GM23338 (cell line): ENCODE data around the gene HEPACAM2. TPM values are rescaled to one million over a fixed set of nuclear protein-coding genes. Genes with fewer than 3 reads are reported as not detected.

Experiments
- ATAC-seq: fragments of 200-7000 bp; cut with Tn5 transposase; 3 replicates; pipeline ENCODE4 v1.9.1; 2020
- DNase-seq: peaks from one replicate; pipeline ENCODE4 v3.0.0-alpha.2; 2015; ENCODE audit warnings: low spot score
- H2AFZ ChIP-seq: fragments of 200-600 bp; sonication (generic); 2 replicates; pipeline ENCODE4 v1.8.0; 2016; ENCODE audit warnings: antibody characterized with exemption, mild to moderate bottlenecking, moderate library complexity
- H3F3A ChIP-seq: fragments of 200-600 bp; sonication (generic); replicated peaks from 2 replicates; pipeline ENCODE4 v1.8.0; 2017; ENCODE audit warnings: antibody characterized with exemption, mixed run types, low read depth
- H3K27ac ChIP-seq: fragments of 200-600 bp; sonication (generic); 2 replicates; pipeline ENCODE4 v1.6.1; 2016; ENCODE audit warnings: low read depth
- H3K27me3 ChIP-seq: fragments of 200-600 bp; sonication (generic); 2 replicates; pipeline ENCODE4 v1.8.0; 2016; ENCODE audit warnings: mild to moderate bottlenecking, mixed run types, moderate library complexity; ENCODE audit not compliant: insufficient read depth
- H3K36me3 ChIP-seq: fragments of 200-600 bp; sonication (generic); 2 replicates; pipeline ENCODE4 v1.8.0; 2016; ENCODE audit warnings: mild to moderate bottlenecking; ENCODE audit not compliant: insufficient read depth
- H3K4me1 ChIP-seq: fragments of 200-600 bp; sonication (generic); 2 replicates; pipeline ENCODE4 v1.8.0; 2016; ENCODE audit warnings: mild to moderate bottlenecking, moderate library complexity; ENCODE audit not compliant: insufficient read depth
- H3K4me2 ChIP-seq: fragments of 200-600 bp; sonication (generic); 2 replicates; pipeline ENCODE4 v1.7.1; 2017; ENCODE audit warnings: mixed run types
- H3K4me3 ChIP-seq: fragments of 200-600 bp; sonication (generic); 2 replicates; pipeline ENCODE4 v1.6.1; 2016; ENCODE audit warnings: mixed run types
- H3K79me2 ChIP-seq: fragments of 200-600 bp; sonication (generic); replicated peaks from 2 replicates; pipeline ENCODE4 v1.8.0; 2017; ENCODE audit warnings: mild to moderate bottlenecking; ENCODE audit not compliant: insufficient read depth
- H3K9me2 ChIP-seq: fragments of 200-600 bp; sonication (generic); 2 replicates; pipeline ENCODE4 v1.8.0; 2017; ENCODE audit not compliant: insufficient read depth
- H4K20me1 ChIP-seq: fragments of 200-600 bp; sonication (generic); replicated peaks from 2 replicates; pipeline ENCODE4 v1.8.0; 2017; ENCODE audit warnings: mild to moderate bottlenecking; ENCODE audit not compliant: insufficient read depth
- H3K27ac Mint-ChIP-seq: 2 replicates; pipeline ENCODE4 v1.8.0; 2020; ENCODE audit warnings: inconsistent platforms, mild to moderate bottlenecking, moderate library complexity, mixed read lengths
- H3K27me3 Mint-ChIP-seq: 3 replicates; pipeline ENCODE4 v1.8.0; 2022; ENCODE audit warnings: low read depth, mild to moderate bottlenecking, moderate library complexity, mixed read lengths, inconsistent platforms; ENCODE audit not compliant: insufficient read depth, poor library complexity
- H3K36me3 Mint-ChIP-seq: 3 replicates; pipeline ENCODE4 v1.8.0; 2021; ENCODE audit warnings: low read depth, mild to moderate bottlenecking, inconsistent platforms, moderate library complexity, mixed read lengths
- H3K4me1 Mint-ChIP-seq: 3 replicates; pipeline ENCODE4 v1.8.0; 2020; ENCODE audit warnings: mild to moderate bottlenecking, inconsistent platforms, mixed read lengths
- H3K4me3 Mint-ChIP-seq: 3 replicates; pipeline ENCODE4 v1.8.0; 2021; ENCODE audit warnings: moderate library complexity, mild to moderate bottlenecking, inconsistent platforms, mixed read lengths
- H3K9me3 Mint-ChIP-seq: 3 replicates; pipeline ENCODE4 v1.8.0; 2020; ENCODE audit warnings: moderate library complexity, mild to moderate bottlenecking, inconsistent platforms, mixed read lengths
- CREB1 ChIP-seq: fragments of 250-450 bp; sonication (Bioruptor Pico); IDR thresholded peaks from 2 replicates; pipeline ENCODE4 v1.5.0; 2020; ENCODE audit warnings: low read depth, mild to moderate bottlenecking, moderate library complexity
- EZH2 ChIP-seq: fragments of 200-600 bp; sonication (generic); IDR thresholded peaks from one replicate; pipeline ENCODE4 v1.8.0; 2017; ENCODE audit warnings: antibody characterized with exemption, mild to moderate bottlenecking, low read depth; ENCODE audit not compliant: unreplicated experiment
- EZH2phosphoT487 ChIP-seq: fragments of 200-600 bp; sonication (generic); IDR thresholded peaks from one replicate; pipeline ENCODE4 v1.8.1; 2018; ENCODE audit warnings: antibody characterized with exemption; ENCODE audit not compliant: unreplicated experiment
- JUNB ChIP-seq: IDR thresholded peaks from one replicate; pipeline ENCODE4 v1.6.1; 2016; ENCODE audit warnings: antibody characterized with exemption; ENCODE audit not compliant: unreplicated experiment
- POLR2AphosphoS5 ChIP-seq: IDR thresholded peaks from 2 replicates; pipeline ENCODE4 v1.6.1; 2016; ENCODE audit warnings: antibody characterized with exemption, low read depth
- STAT1 ChIP-seq: IDR thresholded peaks from one replicate; pipeline ENCODE4 v1.6.1; 2016; ENCODE audit warnings: antibody characterized with exemption; ENCODE audit not compliant: unreplicated experiment
- ZNF331 ChIP-seq: fragments of 250-450 bp; sonication (Bioruptor Pico); IDR thresholded peaks from 2 replicates; pipeline ENCODE4 v1.5.0; 2020; ENCODE audit warnings: low read depth, mild to moderate bottlenecking, moderate library complexity
- polyA plus RNA-seq: library from polyadenylated mRNA; unstranded; fragments of >200 nt; fragmentation: Nextera tagmentation; extraction: Ambion mirVana; gene quantifications from 2 replicates; pipeline ENCODE4 v1.2.1, GENCODE V29; 2016
- total RNA-seq: library from RNA; depleted of rRNA; stranded (reverse); fragments of >200 nt; shearing (Covaris generic); gene quantifications from 2 replicates; pipeline ENCODE4 v1.2.3, GENCODE V29; 2014
- TF ChIP-seq, protein P1 (sequence below): IDR thresholded peaks from one replicate; pipeline ENCODE4 v1.6.1; 2018; ENCODE audit warnings: antibody characterized with exemption; ENCODE audit not compliant: unreplicated experiment
- TF ChIP-seq, protein P2 (sequence below): fragments of 250-450 bp; sonication (Bioruptor Pico); IDR thresholded peaks from 2 replicates; pipeline ENCODE4 v1.5.0; 2020; ENCODE audit warnings: mild to moderate bottlenecking, moderate library complexity
- TF ChIP-seq, protein P3 (sequence below): IDR thresholded peaks from 2 replicates; pipeline ENCODE4 v1.6.1; 2016; ENCODE audit warnings: antibody characterized with exemption
- TF ChIP-seq, protein P4 (sequence below), 2 experiments: fragments of 200-600 bp in 1 of 2; sonication (generic) in 1 of 2; conservative IDR thresholded peaks; 2 replicates each; pipeline versions ENCODE4 v1.5.1 to v1.6.1; 2016 to 2017; ENCODE audit warnings: antibody characterized with exemption in 2 of 2, low read depth in 2 of 2, mild to moderate bottlenecking in 2 of 2, moderate library complexity in 1 of 2

HEPACAM2 gene
- total and polyA plus RNA-seq, 2 experiments from 2014 or later, result not detected

DNA sequence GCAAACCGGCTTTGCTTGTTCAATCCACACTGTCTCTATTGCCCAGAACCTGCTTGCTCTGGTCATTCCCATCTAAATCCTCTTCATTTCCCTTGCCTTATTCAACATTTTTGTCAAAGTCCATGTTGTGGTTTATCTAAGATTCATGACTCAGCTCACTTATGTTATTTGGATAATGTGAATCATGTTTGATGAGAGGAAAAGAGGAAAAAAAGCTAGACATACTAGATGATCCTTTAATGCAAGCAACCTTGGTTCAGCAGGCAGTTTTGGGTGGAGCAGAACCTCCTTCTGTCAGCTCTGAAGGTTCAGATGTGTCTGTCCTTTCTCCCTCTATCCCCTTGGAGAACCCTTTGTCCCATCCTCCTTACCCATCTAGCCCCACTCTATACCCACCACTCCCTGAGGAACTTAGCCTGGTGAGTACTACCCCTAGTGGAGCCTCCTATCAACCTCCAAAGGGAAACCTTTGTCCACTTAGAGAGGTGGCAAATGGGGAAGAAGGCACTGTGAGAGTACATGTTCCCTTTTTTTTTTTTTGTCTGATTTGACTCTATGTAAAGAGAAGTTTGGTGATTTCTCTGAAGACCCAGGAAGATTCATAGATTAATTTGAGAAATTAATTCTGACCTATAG, 76.0 kb downstream of the HEPACAM2 start:
- Histone ChIP-seq H3K4me3 (no peak overlapping the region), H3F3A (no peaks in the 10 kb centered on the region), H3K27ac (no peak overlapping the region), H3K36me3 (no peaks in the 10 kb centered on the region), H2AFZ (no peak overlapping the region), H3K27me3 (no peaks in the 10 kb centered on the region), H3K9me2 (no peaks in the 10 kb centered on the region), H3K79me2 (no peaks in the 10 kb centered on the region), H3K4me2 (no peak overlapping the region), H3K4me1 (no peaks in the 10 kb centered on the region), H4K20me1 (no peaks in the 10 kb centered on the region)
- ATAC-seq, result no peak
- no peak for DNase-seq
- H3K9me3 Mint-ChIP-seq, result no peaks in the 10 kb centered on the region
- H3K36me3 Mint-ChIP-seq, result no peaks in the 10 kb centered on the region
- H3K4me1 Mint-ChIP-seq, result peaks cover 14% of the 10 kb centered on the region; the same call in 2 of the 3 replicates
- H3K4me3 Mint-ChIP-seq, result no peak overlapping the region
- peaks cover 5% of the 10 kb centered on the region for H3K27me3 Mint-ChIP-seq
- TF ChIP-seq POLR2AphosphoS5 (no peak), JUNB (no peak), EZH2phosphoT487 (no peak), CREB1 (CRISPR knock-in tag) (no peak), STAT1 (no peak), ZNF331 (CRISPR knock-in tag) (no peak), EZH2 (no peak)
- TF ChIP-seq, protein P1, sequence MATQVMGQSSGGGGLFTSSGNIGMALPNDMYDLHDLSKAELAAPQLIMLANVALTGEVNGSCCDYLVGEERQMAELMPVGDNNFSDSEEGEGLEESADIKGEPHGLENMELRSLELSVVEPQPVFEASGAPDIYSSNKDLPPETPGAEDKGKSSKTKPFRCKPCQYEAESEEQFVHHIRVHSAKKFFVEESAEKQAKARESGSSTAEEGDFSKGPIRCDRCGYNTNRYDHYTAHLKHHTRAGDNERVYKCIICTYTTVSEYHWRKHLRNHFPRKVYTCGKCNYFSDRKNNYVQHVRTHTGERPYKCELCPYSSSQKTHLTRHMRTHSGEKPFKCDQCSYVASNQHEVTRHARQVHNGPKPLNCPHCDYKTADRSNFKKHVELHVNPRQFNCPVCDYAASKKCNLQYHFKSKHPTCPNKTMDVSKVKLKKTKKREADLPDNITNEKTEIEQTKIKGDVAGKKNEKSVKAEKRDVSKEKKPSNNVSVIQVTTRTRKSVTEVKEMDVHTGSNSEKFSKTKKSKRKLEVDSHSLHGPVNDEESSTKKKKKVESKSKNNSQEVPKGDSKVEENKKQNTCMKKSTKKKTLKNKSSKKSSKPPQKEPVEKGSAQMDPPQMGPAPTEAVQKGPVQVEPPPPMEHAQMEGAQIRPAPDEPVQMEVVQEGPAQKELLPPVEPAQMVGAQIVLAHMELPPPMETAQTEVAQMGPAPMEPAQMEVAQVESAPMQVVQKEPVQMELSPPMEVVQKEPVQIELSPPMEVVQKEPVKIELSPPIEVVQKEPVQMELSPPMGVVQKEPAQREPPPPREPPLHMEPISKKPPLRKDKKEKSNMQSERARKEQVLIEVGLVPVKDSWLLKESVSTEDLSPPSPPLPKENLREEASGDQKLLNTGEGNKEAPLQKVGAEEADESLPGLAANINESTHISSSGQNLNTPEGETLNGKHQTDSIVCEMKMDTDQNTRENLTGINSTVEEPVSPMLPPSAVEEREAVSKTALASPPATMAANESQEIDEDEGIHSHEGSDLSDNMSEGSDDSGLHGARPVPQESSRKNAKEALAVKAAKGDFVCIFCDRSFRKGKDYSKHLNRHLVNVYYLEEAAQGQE, result no peak
- TF ChIP-seq, protein P2, sequence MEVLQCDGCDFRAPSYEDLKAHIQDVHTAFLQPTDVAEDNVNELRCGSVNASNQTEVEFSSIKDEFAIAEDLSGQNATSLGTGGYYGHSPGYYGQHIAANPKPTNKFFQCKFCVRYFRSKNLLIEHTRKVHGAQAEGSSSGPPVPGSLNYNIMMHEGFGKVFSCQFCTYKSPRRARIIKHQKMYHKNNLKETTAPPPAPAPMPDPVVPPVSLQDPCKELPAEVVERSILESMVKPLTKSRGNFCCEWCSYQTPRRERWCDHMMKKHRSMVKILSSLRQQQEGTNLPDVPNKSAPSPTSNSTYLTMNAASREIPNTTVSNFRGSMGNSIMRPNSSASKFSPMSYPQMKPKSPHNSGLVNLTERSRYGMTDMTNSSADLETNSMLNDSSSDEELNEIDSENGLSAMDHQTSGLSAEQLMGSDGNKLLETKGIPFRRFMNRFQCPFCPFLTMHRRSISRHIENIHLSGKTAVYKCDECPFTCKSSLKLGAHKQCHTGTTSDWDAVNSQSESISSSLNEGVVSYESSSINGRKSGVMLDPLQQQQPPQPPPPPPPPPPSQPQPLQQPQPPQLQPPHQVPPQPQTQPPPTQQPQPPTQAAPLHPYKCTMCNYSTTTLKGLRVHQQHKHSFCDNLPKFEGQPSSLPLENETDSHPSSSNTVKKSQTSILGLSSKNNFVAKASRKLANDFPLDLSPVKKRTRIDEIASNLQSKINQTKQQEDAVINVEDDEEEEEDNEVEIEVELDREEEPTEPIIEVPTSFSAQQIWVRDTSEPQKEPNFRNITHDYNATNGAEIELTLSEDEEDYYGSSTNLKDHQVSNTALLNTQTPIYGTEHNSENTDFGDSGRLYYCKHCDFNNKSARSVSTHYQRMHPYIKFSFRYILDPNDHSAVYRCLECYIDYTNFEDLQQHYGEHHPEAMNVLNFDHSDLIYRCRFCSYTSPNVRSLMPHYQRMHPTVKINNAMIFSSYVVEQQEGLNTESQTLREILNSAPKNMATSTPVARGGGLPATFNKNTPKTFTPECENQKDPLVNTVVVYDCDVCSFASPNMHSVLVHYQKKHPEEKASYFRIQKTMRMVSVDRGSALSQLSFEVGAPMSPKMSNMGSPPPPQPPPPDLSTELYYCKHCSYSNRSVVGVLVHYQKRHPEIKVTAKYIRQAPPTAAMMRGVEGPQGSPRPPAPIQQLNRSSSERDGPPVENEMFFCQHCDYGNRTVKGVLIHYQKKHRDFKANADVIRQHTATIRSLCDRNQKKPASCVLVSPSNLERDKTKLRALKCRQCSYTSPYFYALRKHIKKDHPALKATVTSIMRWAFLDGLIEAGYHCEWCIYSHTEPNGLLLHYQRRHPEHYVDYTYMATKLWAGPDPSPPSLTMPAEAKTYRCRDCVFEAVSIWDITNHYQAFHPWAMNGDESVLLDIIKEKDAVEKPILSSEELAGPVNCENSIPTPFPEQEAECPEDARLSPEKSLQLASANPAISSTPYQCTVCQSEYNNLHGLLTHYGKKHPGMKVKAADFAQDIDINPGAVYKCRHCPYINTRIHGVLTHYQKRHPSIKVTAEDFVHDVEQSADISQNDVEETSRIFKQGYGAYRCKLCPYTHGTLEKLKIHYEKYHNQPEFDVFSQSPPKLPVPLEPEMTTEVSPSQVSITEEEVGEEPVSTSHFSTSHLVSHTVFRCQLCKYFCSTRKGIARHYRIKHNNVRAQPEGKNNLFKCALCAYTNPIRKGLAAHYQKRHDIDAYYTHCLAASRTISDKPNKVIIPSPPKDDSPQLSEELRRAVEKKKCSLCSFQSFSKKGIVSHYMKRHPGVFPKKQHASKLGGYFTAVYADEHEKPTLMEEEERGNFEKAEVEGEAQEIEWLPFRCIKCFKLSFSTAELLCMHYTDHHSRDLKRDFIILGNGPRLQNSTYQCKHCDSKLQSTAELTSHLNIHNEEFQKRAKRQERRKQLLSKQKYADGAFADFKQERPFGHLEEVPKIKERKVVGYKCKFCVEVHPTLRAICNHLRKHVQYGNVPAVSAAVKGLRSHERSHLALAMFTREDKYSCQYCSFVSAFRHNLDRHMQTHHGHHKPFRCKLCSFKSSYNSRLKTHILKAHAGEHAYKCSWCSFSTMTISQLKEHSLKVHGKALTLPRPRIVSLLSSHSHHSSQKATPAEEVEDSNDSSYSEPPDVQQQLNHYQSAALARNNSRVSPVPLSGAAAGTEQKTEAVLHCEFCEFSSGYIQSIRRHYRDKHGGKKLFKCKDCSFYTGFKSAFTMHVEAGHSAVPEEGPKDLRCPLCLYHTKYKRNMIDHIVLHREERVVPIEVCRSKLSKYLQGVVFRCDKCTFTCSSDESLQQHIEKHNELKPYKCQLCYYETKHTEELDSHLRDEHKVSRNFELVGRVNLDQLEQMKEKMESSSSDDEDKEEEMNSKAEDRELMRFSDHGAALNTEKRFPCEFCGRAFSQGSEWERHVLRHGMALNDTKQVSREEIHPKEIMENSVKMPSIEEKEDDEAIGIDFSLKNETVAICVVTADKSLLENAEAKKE (CRISPR knock-in tag), result no peak
- TF ChIP-seq, protein P3, sequence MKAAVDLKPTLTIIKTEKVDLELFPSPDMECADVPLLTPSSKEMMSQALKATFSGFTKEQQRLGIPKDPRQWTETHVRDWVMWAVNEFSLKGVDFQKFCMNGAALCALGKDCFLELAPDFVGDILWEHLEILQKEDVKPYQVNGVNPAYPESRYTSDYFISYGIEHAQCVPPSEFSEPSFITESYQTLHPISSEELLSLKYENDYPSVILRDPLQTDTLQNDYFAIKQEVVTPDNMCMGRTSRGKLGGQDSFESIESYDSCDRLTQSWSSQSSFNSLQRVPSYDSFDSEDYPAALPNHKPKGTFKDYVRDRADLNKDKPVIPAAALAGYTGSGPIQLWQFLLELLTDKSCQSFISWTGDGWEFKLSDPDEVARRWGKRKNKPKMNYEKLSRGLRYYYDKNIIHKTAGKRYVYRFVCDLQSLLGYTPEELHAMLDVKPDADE, result no peak
- TF ChIP-seq, protein P4, sequence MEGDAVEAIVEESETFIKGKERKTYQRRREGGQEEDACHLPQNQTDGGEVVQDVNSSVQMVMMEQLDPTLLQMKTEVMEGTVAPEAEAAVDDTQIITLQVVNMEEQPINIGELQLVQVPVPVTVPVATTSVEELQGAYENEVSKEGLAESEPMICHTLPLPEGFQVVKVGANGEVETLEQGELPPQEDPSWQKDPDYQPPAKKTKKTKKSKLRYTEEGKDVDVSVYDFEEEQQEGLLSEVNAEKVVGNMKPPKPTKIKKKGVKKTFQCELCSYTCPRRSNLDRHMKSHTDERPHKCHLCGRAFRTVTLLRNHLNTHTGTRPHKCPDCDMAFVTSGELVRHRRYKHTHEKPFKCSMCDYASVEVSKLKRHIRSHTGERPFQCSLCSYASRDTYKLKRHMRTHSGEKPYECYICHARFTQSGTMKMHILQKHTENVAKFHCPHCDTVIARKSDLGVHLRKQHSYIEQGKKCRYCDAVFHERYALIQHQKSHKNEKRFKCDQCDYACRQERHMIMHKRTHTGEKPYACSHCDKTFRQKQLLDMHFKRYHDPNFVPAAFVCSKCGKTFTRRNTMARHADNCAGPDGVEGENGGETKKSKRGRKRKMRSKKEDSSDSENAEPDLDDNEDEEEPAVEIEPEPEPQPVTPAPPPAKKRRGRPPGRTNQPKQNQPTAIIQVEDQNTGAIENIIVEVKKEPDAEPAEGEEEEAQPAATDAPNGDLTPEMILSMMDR (conservative IDR thresholded peaks at IDR 0.05; ENCODE audit: low read depth in 2 of 2), result no peak
- H3K27ac Mint-ChIP-seq, result no peak overlapping the region
